A673 (cell line): ENCODE data around the gene TIAL1. TPM values are rescaled to one million over a fixed set of nuclear protein-coding genes. Genes with fewer than 3 reads are reported as not detected.

Source experiments
- BruUV-seq: library from RNA; stranded (reverse); fragments of 400-500 nt; replicated peaks from 2 replicates; lab custom pipeline; 2021; lab: Mats Ljungman, UMichigan
- CTCF ChIA-PET: fragments of 300-600 bp; sonication (Branson Sonifier 250); formaldehyde crosslinking; loops from one replicate; lab custom pipeline; 2022; ENCODE audit warnings: antibody characterized with exemption; lab: Charles Lee
- POLR2A ChIA-PET: fragments of 300-600 bp; sonication (Branson Sonifier 250); formaldehyde crosslinking; loops from one replicate; lab custom pipeline; 2022; ENCODE audit warnings: antibody characterized with exemption; ENCODE audit not compliant: low non-redundant PET; lab: Charles Lee
- DNase-seq: peaks from one replicate; pipeline ENCODE4 v3.0.0-alpha.2; 2015; ENCODE audit warnings: low spot score
- H3K27ac ChIP-seq: fragments of 200-600 bp; sonication (generic); 2 replicates; pipeline ENCODE4 v1.5.1; 2016; ENCODE audit warnings: mixed run types, low read depth, mild to moderate bottlenecking, mixed read lengths, antibody characterized with exemption, low read length; ENCODE audit not compliant: poor library complexity, severe bottlenecking
- H3K27me3 ChIP-seq: fragments of 200-600 bp; sonication (generic); replicated peaks from 2 replicates; pipeline ENCODE4 v1.6.1; 2017; ENCODE audit warnings: mixed run types, low read depth, mild to moderate bottlenecking, mixed read lengths, antibody characterized with exemption, low read length; ENCODE audit not compliant: insufficient read depth, poor library complexity
- H3K36me3 ChIP-seq: fragments of 200-600 bp; sonication (generic); 2 replicates; pipeline ENCODE4 v1.6.1; 2016; ENCODE audit warnings: mixed run types, mild to moderate bottlenecking, mixed read lengths, antibody characterized with exemption, low read length; ENCODE audit not compliant: insufficient read depth, poor library complexity, severe bottlenecking
- H3K4me1 ChIP-seq: fragments of 200-600 bp; sonication (generic); 2 replicates; pipeline ENCODE4 v1.6.1; 2017; ENCODE audit warnings: mixed run types, mild to moderate bottlenecking, mixed read lengths, antibody characterized with exemption, low read length; ENCODE audit not compliant: insufficient read depth, poor library complexity, severe bottlenecking
- H3K4me3 ChIP-seq: fragments of 200-600 bp; sonication (generic); 2 replicates; pipeline ENCODE4 v1.5.1; 2016; ENCODE audit warnings: low read depth, mixed run types, mild to moderate bottlenecking, mixed read lengths, low read length; ENCODE audit not compliant: poor library complexity, severe bottlenecking
- H3K9me3 ChIP-seq: fragments of 200-600 bp; sonication (generic); 2 replicates; pipeline ENCODE4 v1.6.1; 2016; ENCODE audit warnings: mixed run types, low read depth, mild to moderate bottlenecking, mixed read lengths, antibody characterized with exemption, low read length; ENCODE audit not compliant: poor library complexity, severe bottlenecking
- CTCF ChIP-seq: fragments of 300-800, 200-600 bp; sonication (generic); conservative IDR thresholded peaks from 2 replicates; pipeline ENCODE4 v1.5.1; 2017; ENCODE audit warnings: low read depth, mild to moderate bottlenecking, antibody characterized with exemption, low read length, moderate library complexity, mixed read lengths
- EZH2 ChIP-seq: fragments of 200-600 bp; sonication (generic); IDR thresholded peaks from 2 replicates; pipeline ENCODE4 v1.6.1; 2017; ENCODE audit warnings: borderline replicate concordance, low read depth, mild to moderate bottlenecking, mixed read lengths, antibody characterized with exemption, low read length; ENCODE audit not compliant: poor library complexity, severe bottlenecking
- intact Hi-C: fragments of 100-400 bp; cut with micrococcal nuclease; formaldehyde crosslinking; loops from one replicate; pipeline ENCODE4 v1.10.0; 2022; ENCODE audit not compliant: unreplicated experiment
- total RNA-seq: library from RNA; stranded (reverse); gene quantifications from 2 replicates; pipeline ENCODE4 v1.2.3, GENCODE V29; 2021

TIAL1 gene
- total RNA-seq, 1 experiment from 2014 or later = 199 TPM

GRCh38 chr10:119597405-119598186 is 832 bp upstream of the TIAL1 start:
- H3K4me3 ChIP-seq = peak overlapping the region; percentile 80
- CTCF ChIA-PET = no interaction called here
- H3K27me3 ChIP-seq = no peaks in the 10 kb centered on the region
- TF ChIP-seq EZH2 = no peak
- no peak for TF ChIP-seq CTCF
- H3K27ac ChIP-seq = peak overlapping the region; percentile 98
- H3K36me3 ChIP-seq = peaks cover 10% of the 10 kb centered on the region
- peaks cover 6% of the 10 kb centered on the region for H3K9me3 ChIP-seq
- TSS peak; percentile 67 for BruUV-seq
- peaks cover 32% of the 10 kb centered on the region for H3K4me1 ChIP-seq
- peak; percentile 36 for DNase-seq
- intact Hi-C loops = loop anchor here (5.0 to 10.0 kb wide), 3 partner anchors 55 to 393 kb away; partner anchors contain the start of genes BAG3, GRK5 and MCMBP
- POLR2A ChIA-PET = interaction anchor here (0.7 kb wide), 1 partner anchor 36 kb away, joined by 5 read pairs; no protein-coding TSS in a partner anchor

- BruUV-seq = no TSS peak
- POLR2A ChIA-PET = interaction anchor here (0.7 kb wide), 1 partner anchor 27 kb away, joined by 5 read pairs; no protein-coding TSS in a partner anchor
These were observed 868 bp downstream of the TIAL1 start for GRCh38 chr10:119595676-119596515.

More at GRCh38 chr10:119595676-119596515, 868 bp downstream of the TIAL1 start:
- DNase-seq = peak; percentile 61
- H3K9me3 ChIP-seq = peaks cover 6% of the 10 kb centered on the region
- H3K4me1 ChIP-seq = peaks cover 42% of the 10 kb centered on the region
- intact Hi-C loops = loop anchor here (5.0 to 10.0 kb wide), 3 partner anchors 56 to 391 kb away; partner anchors contain the start of genes BAG3, GRK5 and MCMBP
- CTCF ChIA-PET = interaction anchor here (0.9 kb wide), 1 partner anchor 12 kb away, joined by 3 read pairs; no protein-coding TSS in a partner anchor
- H3K27ac ChIP-seq = peak overlapping the region; percentile 98
- TF ChIP-seq EZH2 = no peak
- TF ChIP-seq CTCF = no peak
- H3K4me3 ChIP-seq = peak overlapping the region; percentile 80
- no peaks in the 10 kb centered on the region for H3K27me3 ChIP-seq
- peaks cover 15% of the 10 kb centered on the region for H3K36me3 ChIP-seq
